Measurements from ENCODE around the gene ILF2. TPM values are rescaled to one million over a fixed set of nuclear protein-coding genes. Genes with fewer than 3 reads are reported as not detected.

Gene ILF2
- total RNA-seq, 1 donor from 2014 or later: 474 TPM

DNA sequence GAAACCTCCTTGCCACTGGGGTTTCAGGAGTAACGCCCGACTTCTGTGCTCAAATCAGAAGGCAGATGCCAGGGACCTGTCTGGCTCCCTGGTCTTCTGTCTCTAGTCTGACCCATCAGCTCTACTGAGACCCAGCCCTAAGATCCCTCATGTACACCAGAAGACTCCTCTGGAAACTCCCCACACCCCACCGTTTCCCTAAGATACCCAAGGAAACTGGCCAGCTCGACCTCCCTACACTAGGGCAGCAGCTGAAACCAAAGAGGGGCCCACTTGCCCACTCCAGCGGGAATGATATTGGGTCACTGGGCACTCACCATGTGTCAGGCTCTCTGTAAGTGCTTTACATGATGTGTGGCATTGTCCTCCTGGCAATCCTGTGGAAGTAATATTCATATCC lies 57.4 kb downstream of the ILF2 start:
- Mint-ChIP-seq H3K4me1 (peaks cover 21% of the 10 kb centered on the region), H3K27ac (peak overlapping the region; percentile 33), H3K9me3 (no peaks in the 10 kb centered on the region), H3K36me3 (peaks cover under 1% of the 10 kb centered on the region), H3K27me3 (ENCODE audit: insufficient read depth, low read depth) (peaks cover 10% of the 10 kb centered on the region), H3K4me3 (no peak overlapping the region)
- no peaks in the 10 kb centered on the region for H3K27me3 ChIP-seq
- no peaks in the 10 kb centered on the region for H3F3A ChIP-seq (ENCODE audit: low read depth)
- H3K36me3 ChIP-seq: no peaks in the 10 kb centered on the region
- H3K4me3 ChIP-seq: no peak overlapping the region
- no peak overlapping the region for H2AFZ ChIP-seq (replicated peaks)
- H3K27ac ChIP-seq: no peak overlapping the region
- no peaks in the 10 kb centered on the region for H3K9me3 ChIP-seq (ENCODE audit: low read depth)
- no peaks in the 10 kb centered on the region for H3K79me2 ChIP-seq (ENCODE audit: low read depth)
- no peak overlapping the region for H3K4me2 ChIP-seq
- no peak for TF ChIP-seq CTCF (IDR thresholded peaks at IDR 0.05)
- no peak for TF ChIP-seq EZH2phosphoT487 (IDR thresholded peaks at IDR 0.05)
- TF ChIP-seq EZH2 (IDR thresholded peaks at IDR 0.05): no peak
- peaks cover 29% of the 10 kb centered on the region for H3K4me1 ChIP-seq
- H4K20me1 ChIP-seq (ENCODE audit: low read depth): no peaks in the 10 kb centered on the region
- no peak overlapping the region for H3K9ac ChIP-seq
- DNase-seq (ENCODE audit: low spot score): no peak

DNA sequence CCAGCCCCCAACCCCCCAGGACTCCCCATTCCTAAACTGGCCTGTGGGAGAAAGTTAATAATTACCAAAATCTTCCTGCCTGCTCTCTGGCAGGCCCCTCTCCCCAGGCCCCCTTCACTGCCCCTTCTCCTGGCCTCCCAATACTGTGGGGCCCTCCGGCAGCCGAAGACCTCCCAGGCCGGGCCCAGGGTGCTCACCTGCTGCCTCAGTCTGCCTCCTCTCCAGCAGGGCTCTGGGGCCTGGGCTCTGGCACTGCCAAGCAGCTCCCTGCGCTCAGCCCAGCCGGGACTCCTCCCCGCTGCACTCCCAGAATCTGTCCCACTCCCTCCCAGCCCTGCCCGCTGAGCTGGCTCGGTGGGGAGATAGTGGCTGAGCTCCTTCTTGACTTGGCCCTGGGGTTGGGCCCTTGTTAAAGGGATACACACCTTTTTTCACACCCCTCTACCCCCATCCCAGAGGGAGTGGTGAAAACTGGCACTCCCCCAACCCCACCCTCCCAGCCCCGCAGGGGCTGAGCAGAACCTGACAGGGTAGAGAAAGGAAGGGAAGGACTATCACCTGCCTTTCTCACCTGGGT lies 58.0 kb downstream of the ILF2 start, which contains the start of gene S100A16:
Gene S100A16 (minus strand): TSS at position 383 of the 577 bp plus-strand sequence. CDS start 4,986 bp downstream, outside the sequence.
- H3K27ac Mint-ChIP-seq: peak within 1 kb of the TSS; percentile 33
- H3K79me2 ChIP-seq (ENCODE audit: low read depth): no peaks in the 10 kb centered on the region
- H3K4me1 Mint-ChIP-seq: peaks cover 24% of the 10 kb centered on the region
- H3K4me1 ChIP-seq: peaks cover 31% of the 10 kb centered on the region
- no peaks in the 10 kb centered on the region for H3F3A ChIP-seq (ENCODE audit: low read depth)
- H3K27me3 ChIP-seq: no peaks in the 10 kb centered on the region
- H4K20me1 ChIP-seq (ENCODE audit: low read depth): no peaks in the 10 kb centered on the region
- no peaks in the 10 kb centered on the region for H3K9me3 ChIP-seq (ENCODE audit: low read depth)
- TF ChIP-seq EZH2 (IDR thresholded peaks at IDR 0.05) (no peak), CTCF (IDR thresholded peaks at IDR 0.05) (no peak), EZH2phosphoT487 (IDR thresholded peaks at IDR 0.05) (no peak)
- no peak within 1 kb of the TSS for H3K9ac ChIP-seq
- no peaks in the 10 kb centered on the region for H3K36me3 ChIP-seq
- no peaks in the 10 kb centered on the region for H3K36me3 Mint-ChIP-seq
- H3K27ac ChIP-seq: no peak within 1 kb of the TSS
- peak within 1 kb of the TSS; percentile 85 for H2AFZ ChIP-seq (replicated peaks)
- no peaks in the 10 kb centered on the region for H3K9me3 Mint-ChIP-seq
- peak within 1 kb of the TSS; percentile 27 for H3K4me3 ChIP-seq
- peak within 1 kb of the TSS; percentile 67 for H3K4me2 ChIP-seq
- peaks cover 10% of the 10 kb centered on the region for H3K27me3 Mint-ChIP-seq (ENCODE audit: insufficient read depth, low read depth)
- no peak within 1 kb of the TSS for H3K4me3 Mint-ChIP-seq
- DNase-seq (ENCODE audit: low spot score): no peak

GRCh38 chr1:153612111-153612754 lies 58.6 kb downstream of the ILF2 start:
- H3K36me3 Mint-ChIP-seq: no peaks in the 10 kb centered on the region

More at GRCh38 chr1:153612111-153612754, 58.6 kb downstream of the ILF2 start:
- Histone ChIP-seq H3K4me2 (peak overlapping the region; percentile 67), H3K36me3 (no peaks in the 10 kb centered on the region), H3K4me1 (peaks cover 31% of the 10 kb centered on the region), H2AFZ (replicated peaks) (peak overlapping the region; percentile 85), H3K27ac (no peak overlapping the region), H3K9me3 (ENCODE audit: low read depth) (no peaks in the 10 kb centered on the region), H4K20me1 (ENCODE audit: low read depth) (no peaks in the 10 kb centered on the region), H3K27me3 (no peaks in the 10 kb centered on the region), H3K79me2 (ENCODE audit: low read depth) (no peaks in the 10 kb centered on the region), H3K4me3 (peak overlapping the region; percentile 27), H3F3A (ENCODE audit: low read depth) (no peaks in the 10 kb centered on the region), H3K9ac (no peak overlapping the region)
- Mint-ChIP-seq H3K27me3 (ENCODE audit: insufficient read depth, low read depth) (peaks cover 10% of the 10 kb centered on the region), H3K4me1 (peaks cover 24% of the 10 kb centered on the region), H3K4me3 (no peak overlapping the region), H3K9me3 (no peaks in the 10 kb centered on the region), H3K27ac (peak overlapping the region; percentile 29)
- DNase-seq (ENCODE audit: low spot score): no peak
- no peak for TF ChIP-seq EZH2 (IDR thresholded peaks at IDR 0.05)
- TF ChIP-seq CTCF (IDR thresholded peaks at IDR 0.05): no peak
- TF ChIP-seq EZH2phosphoT487 (IDR thresholded peaks at IDR 0.05): no peak

Small RNA genes within 50 kb of the gene (microRNA-seq; reads per million reads assigned to microRNA genes)
- not detected for gene MIR8083

Small RNA genes within 50 kb of the gene (small RNA-seq; reads per million reads assigned to genes)
- not detected for gene MIR8083
- not detected for gene RN7SL372P

Other genes starting within 250 kb of the ILF2 start
- gene S100A7, start 210.3 kb downstream of the ILF2 start, total RNA-seq (ENCODE audit: low replicate concordance): not detected in 2 replicates
- gene S100A6, start 135.0 kb downstream of the ILF2 start, total RNA-seq (ENCODE audit: low replicate concordance): 0.34 TPM in 1 of 2 replicates, not detected in the other
- not detected in 2 replicates for gene S100A5, start 130.1 kb downstream of the ILF2 start, total RNA-seq (ENCODE audit: low replicate concordance)
- 22.4 and 34.3 TPM in 2 replicates for gene S100A4, start 125.2 kb downstream of the ILF2 start, total RNA-seq (ENCODE audit: low replicate concordance)
- gene S100A3, start 121.7 kb downstream of the ILF2 start, total RNA-seq (ENCODE audit: low replicate concordance): not detected in 2 replicates
- not detected in 2 replicates for gene S100A2, start 105.1 kb downstream of the ILF2 start, total RNA-seq (ENCODE audit: low replicate concordance)
- gene S100A16, start 57.9 kb downstream of the ILF2 start, total RNA-seq (ENCODE audit: low replicate concordance): 12.4 and 13.1 TPM in 2 replicates
- gene S100A14, start 54.7 kb downstream of the ILF2 start, total RNA-seq (ENCODE audit: low replicate concordance): not detected in 2 replicates
- gene S100A13, start 43.5 kb downstream of the ILF2 start, total RNA-seq (ENCODE audit: low replicate concordance): 78.9 and 87.4 TPM in 2 replicates
- gene S100A1, start 42.6 kb downstream of the ILF2 start, total RNA-seq (ENCODE audit: low replicate concordance): 0.74 TPM in 1 of 2 replicates, not detected in the other
- 96.1 and 104 TPM in 2 replicates for gene CHTOP, start 36.9 kb downstream of the ILF2 start, total RNA-seq (ENCODE audit: low replicate concordance)
- gene SNAPIN, start 12.3 kb downstream of the ILF2 start, total RNA-seq (ENCODE audit: low replicate concordance): 50.1 and 52.4 TPM in 2 replicates
- 0.19 and 0.84 TPM in 2 replicates for gene NPR1, start 7.7 kb upstream of the ILF2 start, total RNA-seq (ENCODE audit: low replicate concordance)
- gene INTS3, start 57.1 kb upstream of the ILF2 start, total RNA-seq (ENCODE audit: low replicate concordance): 45.1 and 58.8 TPM in 2 replicates
- 8.2 and 10.1 TPM in 2 replicates for gene SLC27A3, start 104.4 kb upstream of the ILF2 start, total RNA-seq (ENCODE audit: low replicate concordance)